Upper lobe of right lung (tissue), 1 donor: ENCODE measurements around the gene PDGFRB. TPM values are rescaled to one million over a fixed set of nuclear protein-coding genes. Genes with fewer than 3 reads are reported as not detected.
"Not testable (repeated sequence)": the region's sequence is repeated elsewhere in the genome, so short reads cannot be mapped to it uniquely, and the experiment has no call there.

Source experiments
- ATAC-seq: fragments of 200-7000 bp; cut with Tn5 transposase; one replicate; pipeline ENCODE4 v1.9.1; 2020; ENCODE audit warnings: mild to moderate bottlenecking, moderate library complexity
- DNase-seq: peaks from one replicate; pipeline ENCODE4 v3.0.0-alpha.2; 2020
- H3K27ac ChIP-seq: fragments of 200-600 bp; one replicate; pipeline ENCODE4 v1.8.0; 2022
- H3K27me3 ChIP-seq: fragments of 200-600 bp; one replicate; pipeline ENCODE4 v1.8.0; 2022; ENCODE audit warnings: mild to moderate bottlenecking
- H3K36me3 ChIP-seq: fragments of 200-600 bp; one replicate; pipeline ENCODE4 v1.8.0; 2022
- H3K4me1 ChIP-seq: fragments of 200-600 bp; one replicate; pipeline ENCODE4 v1.8.0; 2022
- H3K4me3 ChIP-seq: fragments of 200-600 bp; one replicate; pipeline ENCODE4 v1.8.0; 2022; ENCODE audit warnings: mild to moderate bottlenecking
- H3K9me3 ChIP-seq: fragments of 200-600 bp; one replicate; pipeline ENCODE4 v1.8.0; 2022
- CTCF ChIP-seq: fragments of 200-600 bp; IDR thresholded peaks from one replicate; pipeline ENCODE4 v1.8.0; 2022; ENCODE audit warnings: antibody characterized with exemption
- intact Hi-C: fragments of 100-400 bp; cut with DNase I; formaldehyde crosslinking; loops from one replicate; pipeline ENCODE4 v1.11.0; 2022
- total RNA-seq: library from RNA; stranded (reverse); fragmentation: NEBNext Ultra II Directional; extraction: Animal tissue kit (Norgen Biotek cat#: 25700); gene quantifications from one replicate; pipeline ENCODE4 v1.2.1, GENCODE V29; 2021
- donor health status: DM: no; HTN: yes; CAD: no; lungs with severe emphysema.

Gene PDGFRB
- total RNA-seq, 1 donor from 2014 or later = 120 TPM

DNA sequence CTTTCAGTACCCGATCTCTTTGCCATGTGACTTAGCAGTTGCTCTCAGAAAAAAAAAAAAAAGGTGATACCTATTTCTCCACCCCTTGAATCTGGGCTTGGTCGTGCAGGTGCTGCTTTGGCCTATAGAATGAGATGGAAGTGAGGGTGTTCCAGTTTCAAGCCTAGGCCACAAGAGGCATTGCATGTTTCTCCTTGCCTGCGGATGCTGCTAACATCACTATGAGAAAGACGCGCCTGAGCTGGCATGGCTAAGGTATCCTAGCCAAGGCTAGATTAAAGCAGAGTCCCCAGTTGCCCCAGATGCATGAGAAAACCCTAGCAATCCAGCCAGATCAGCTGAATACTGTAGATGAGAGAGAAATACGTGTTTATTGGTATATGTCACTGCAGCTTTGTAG, 54.6 kb downstream of the PDGFRB start:
- no peak for ATAC-seq
- intact Hi-C loops = no loop called here
- H3K27ac ChIP-seq = no peak overlapping the region

DNA sequence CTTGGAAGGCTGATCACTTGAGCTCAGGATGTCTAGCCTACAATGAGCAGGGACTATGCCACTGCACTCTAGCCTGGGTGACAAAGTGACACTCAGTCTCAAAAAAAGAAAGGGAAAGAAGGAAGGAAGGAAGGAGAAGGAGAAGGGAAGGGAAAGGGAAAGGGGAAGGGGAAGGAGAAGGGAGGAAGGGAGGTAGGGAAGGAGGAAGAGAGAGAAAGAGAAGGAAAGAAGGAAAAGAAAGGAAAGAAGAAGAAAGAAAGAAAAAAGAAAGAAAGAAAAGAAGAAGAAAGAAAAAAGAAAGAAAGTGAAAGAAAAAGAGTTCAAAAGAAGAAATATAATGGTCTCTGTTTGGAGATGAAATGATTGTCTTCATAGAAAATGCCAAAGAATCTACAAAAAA, 58.5 kb downstream of the PDGFRB start:
- no peaks in the 10 kb centered on the region for H3K4me1 ChIP-seq
- no peaks in the 10 kb centered on the region for H3K9me3 ChIP-seq
- DNase-seq (no peak), ATAC-seq (no peak)
- H3K36me3 ChIP-seq = no peaks in the 10 kb centered on the region
- H3K4me3 ChIP-seq = no peak overlapping the region
- no peak overlapping the region for H3K27ac ChIP-seq
- no peaks in the 10 kb centered on the region for H3K27me3 ChIP-seq
- intact Hi-C loops = no loop called here
- no peak for TF ChIP-seq CTCF

More for the DNA sequence above, 54.6 kb downstream of the PDGFRB start:
- no peaks in the 10 kb centered on the region for H3K9me3 ChIP-seq
- H3K4me3 ChIP-seq = no peak overlapping the region
- TF ChIP-seq CTCF = no peak
- no peaks in the 10 kb centered on the region for H3K4me1 ChIP-seq
- no peaks in the 10 kb centered on the region for H3K36me3 ChIP-seq
- no peaks in the 10 kb centered on the region for H3K27me3 ChIP-seq
- DNase-seq = no peak

- DNase-seq (no peak), ATAC-seq (no peak)
- TF ChIP-seq CTCF = no peak
- Histone ChIP-seq H3K27ac (no peak overlapping the region), H3K9me3 (no peaks in the 10 kb centered on the region), H3K36me3 (no peaks in the 10 kb centered on the region), H3K4me1 (no peaks in the 10 kb centered on the region), H3K27me3 (peaks cover 11% of the 10 kb centered on the region), H3K4me3 (no peak overlapping the region)
- intact Hi-C loops = no loop called here
These were observed 63.4 kb downstream of the PDGFRB start for GRCh38 chr5:150092159-150092787.

- H3K36me3 ChIP-seq = no peaks in the 10 kb centered on the region
- intact Hi-C loops = no loop called here
- H3K4me1 ChIP-seq = peaks cover 10% of the 10 kb centered on the region
- peak; percentile 65 for DNase-seq
- H3K27ac ChIP-seq = no peak within 1 kb of the TSS
- no peaks in the 10 kb centered on the region for H3K9me3 ChIP-seq
- H3K27me3 ChIP-seq = peaks cover 11% of the 10 kb centered on the region
- no peak for TF ChIP-seq CTCF
- ATAC-seq = peak; percentile 59
- peak within 1 kb of the TSS; percentile 38 for H3K4me3 ChIP-seq
These were observed 69.5 kb downstream of the PDGFRB start, which contains the start of gene CSF1R for GRCh38 chr5:150085950-150086715. Gene CSF1R (minus strand): TSS chr5:150086554. CDS start chr5:150086427, 127 bp downstream.

- peaks cover 10% of the 10 kb centered on the region for H3K4me1 ChIP-seq
- H3K27ac ChIP-seq = no peak overlapping the region
- ATAC-seq (no peak), DNase-seq (peak; percentile 32)
- peak overlapping the region; percentile 38 for H3K4me3 ChIP-seq
- intact Hi-C loops = no loop called here
- H3K36me3 ChIP-seq = no peaks in the 10 kb centered on the region
- TF ChIP-seq CTCF = no peak
- H3K9me3 ChIP-seq = no peaks in the 10 kb centered on the region
- H3K27me3 ChIP-seq = peaks cover 11% of the 10 kb centered on the region
These were observed 70.3 kb downstream of the PDGFRB start for GRCh38 chr5:150085191-150085912.

DNA sequence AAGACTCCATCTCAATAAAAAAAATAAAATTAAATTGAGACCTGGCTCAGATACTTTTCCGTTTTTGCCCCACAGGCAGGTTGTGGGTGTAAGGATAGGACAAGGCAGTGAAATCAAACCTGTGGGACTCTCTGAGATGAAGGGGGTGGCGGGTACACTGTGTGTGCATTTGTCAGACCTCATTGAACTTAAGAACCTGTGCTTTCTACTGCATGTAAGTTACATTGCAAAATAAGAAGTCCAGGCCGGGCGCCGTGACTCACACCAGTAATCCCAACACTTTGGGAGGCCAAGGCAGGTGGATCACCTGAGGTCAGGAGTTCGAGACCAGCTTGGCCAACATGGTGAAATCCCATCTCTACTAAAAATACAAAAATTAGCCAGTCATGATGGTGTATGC, 70.9 kb downstream of the PDGFRB start:
- H3K27ac ChIP-seq, ATAC-seq, H3K9me3 ChIP-seq, H3K36me3 ChIP-seq, intact Hi-C loops: not testable (repeated sequence)
- peak overlapping the region; percentile 38 for H3K4me3 ChIP-seq
- H3K4me1 ChIP-seq = peaks cover 10% of the 10 kb centered on the region
- H3K27me3 ChIP-seq = peaks cover 11% of the 10 kb centered on the region
- peak; percentile 46 for DNase-seq
